Ascending aorta (tissue), 2 donors: ENCODE measurements around the gene APBB2. TPM values are rescaled to one million over a fixed set of nuclear protein-coding genes. Genes with fewer than 3 reads are reported as not detected.

Source experiments
- DNase-seq, 2 donors: peaks; one replicate each; pipeline ENCODE4 v3.0.0-alpha.2; 2019; ENCODE audit warnings: low spot score in 2 of 2
- H3K27ac ChIP-seq, 2 donors: fragments of 200-600 bp; sonication (generic); one replicate each; pipeline ENCODE4 v1.5.1; 2016 to 2017; ENCODE audit warnings: mild to moderate bottlenecking in 1 of 2
- H3K27me3 ChIP-seq: fragments of 200-600 bp; sonication (generic); one replicate; pipeline ENCODE4 v1.5.1; 2017
- H3K36me3 ChIP-seq, 2 donors: fragments of 200-600 bp; sonication (generic); one replicate each; pipeline ENCODE4 v1.5.1; 2016
- H3K4me1 ChIP-seq, 2 donors: fragments of 200-600 bp; sonication (generic); one replicate each; pipeline ENCODE4 v1.5.1; 2016 to 2017; ENCODE audit warnings: mild to moderate bottlenecking in 1 of 2
- H3K4me3 ChIP-seq, 2 donors: fragments of 200-600 bp; sonication (generic); one replicate each; pipeline ENCODE4 v1.5.1; 2016 to 2017; ENCODE audit warnings: mild to moderate bottlenecking in 1 of 2
- H3K9me3 ChIP-seq, 2 donors: fragments of 200-600 bp; sonication (generic); one replicate each; pipeline ENCODE4 v1.5.1; 2016
- intact Hi-C: fragments of 100-400 bp; cut with DNase I; formaldehyde crosslinking; loops from one replicate; pipeline ENCODE4 v1.15.1; 2023
- total RNA-seq: library from RNA; depleted of rRNA; stranded (reverse); fragments of >200 nt; gene quantifications from one replicate; pipeline ENCODE4 v1.1.0, GENCODE V29; 2016
- TF ChIP-seq, protein P1 (sequence below), 3 experiments: fragments of 200-600 bp in 2 of 3; fragments of 450-650 bp in 1 of 3; sonication (generic) in 2 of 3; IDR thresholded peaks; one replicate each; pipeline ENCODE4 v1.5.1; 2016 to 2019; ENCODE audit warnings: antibody characterized with exemption in 3 of 3, mild to moderate bottlenecking in 1 of 3, moderate library complexity in 1 of 3

APBB2 gene
- total RNA-seq, 1 donor from 2014 or later, result 51.4 TPM

- no peak overlapping the region for H3K27ac ChIP-seq
- no peak for DNase-seq
- no peak overlapping the region for H3K4me3 ChIP-seq
- H3K27me3 ChIP-seq, result no peaks in the 10 kb centered on the region
- no peaks in the 10 kb centered on the region for H3K9me3 ChIP-seq
- no peaks in the 10 kb centered on the region for H3K36me3 ChIP-seq
- TF ChIP-seq, protein P1, sequence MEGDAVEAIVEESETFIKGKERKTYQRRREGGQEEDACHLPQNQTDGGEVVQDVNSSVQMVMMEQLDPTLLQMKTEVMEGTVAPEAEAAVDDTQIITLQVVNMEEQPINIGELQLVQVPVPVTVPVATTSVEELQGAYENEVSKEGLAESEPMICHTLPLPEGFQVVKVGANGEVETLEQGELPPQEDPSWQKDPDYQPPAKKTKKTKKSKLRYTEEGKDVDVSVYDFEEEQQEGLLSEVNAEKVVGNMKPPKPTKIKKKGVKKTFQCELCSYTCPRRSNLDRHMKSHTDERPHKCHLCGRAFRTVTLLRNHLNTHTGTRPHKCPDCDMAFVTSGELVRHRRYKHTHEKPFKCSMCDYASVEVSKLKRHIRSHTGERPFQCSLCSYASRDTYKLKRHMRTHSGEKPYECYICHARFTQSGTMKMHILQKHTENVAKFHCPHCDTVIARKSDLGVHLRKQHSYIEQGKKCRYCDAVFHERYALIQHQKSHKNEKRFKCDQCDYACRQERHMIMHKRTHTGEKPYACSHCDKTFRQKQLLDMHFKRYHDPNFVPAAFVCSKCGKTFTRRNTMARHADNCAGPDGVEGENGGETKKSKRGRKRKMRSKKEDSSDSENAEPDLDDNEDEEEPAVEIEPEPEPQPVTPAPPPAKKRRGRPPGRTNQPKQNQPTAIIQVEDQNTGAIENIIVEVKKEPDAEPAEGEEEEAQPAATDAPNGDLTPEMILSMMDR (IDR thresholded peaks at IDR 0.05), result no peak
- H3K4me1 ChIP-seq, result peaks cover 0 to 34% of the 10 kb centered on the region in 2 donors
- intact Hi-C loops, result no loop called here
Measured at GRCh38 chr4:41132055-41132683, 82.2 kb downstream of the APBB2 start.

DNA sequence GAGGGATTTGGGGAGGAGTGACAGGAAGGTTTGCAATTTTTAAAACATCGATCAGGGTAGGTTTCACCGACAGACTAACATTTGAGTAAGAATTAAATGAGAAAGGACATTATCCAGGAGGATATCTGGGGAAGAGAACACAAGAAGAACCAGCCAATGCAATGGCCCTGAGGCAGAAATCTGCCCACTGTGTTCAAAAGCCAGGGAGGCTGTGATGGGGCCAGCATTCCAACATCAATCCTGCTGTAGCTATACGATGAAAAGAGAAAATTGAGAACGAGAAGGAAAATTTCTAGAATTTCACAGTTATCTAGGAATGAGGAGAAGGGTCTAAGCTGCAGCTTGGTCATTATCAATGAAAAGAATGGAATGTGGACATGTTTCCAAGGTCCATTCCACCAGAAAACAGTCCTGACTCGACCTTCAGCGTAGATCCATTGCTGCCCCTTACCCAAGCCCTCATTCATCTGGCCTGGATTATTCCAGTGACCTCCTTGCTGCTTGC lies 84.4 kb downstream of the APBB2 start:
- Histone ChIP-seq H3K36me3 (no peaks in the 10 kb centered on the region), H3K9me3 (no peaks in the 10 kb centered on the region), H3K27me3 (no peaks in the 10 kb centered on the region), H3K27ac (no peak overlapping the region), H3K4me1 (peaks cover 0 to 34% of the 10 kb centered on the region in 2 donors), H3K4me3 (no peak overlapping the region)
- DNase-seq, result no peak
- intact Hi-C loops, result no loop called here
- TF ChIP-seq, protein P1 (IDR thresholded peaks at IDR 0.05), result no peak

GRCh38 chr4:41129128-41129754 lies 85.1 kb downstream of the APBB2 start:
- no peak for DNase-seq
- Histone ChIP-seq H3K9me3 (no peaks in the 10 kb centered on the region), H3K27ac (no peak overlapping the region), H3K4me1 (peaks cover 0 to 35% of the 10 kb centered on the region in 2 donors), H3K36me3 (no peaks in the 10 kb centered on the region), H3K4me3 (no peak overlapping the region), H3K27me3 (no peaks in the 10 kb centered on the region)
- intact Hi-C loops, result no loop called here
- TF ChIP-seq, protein P1 (IDR thresholded peaks at IDR 0.05), result no peak

- no peak overlapping the region for H3K4me3 ChIP-seq
- DNase-seq, result no peak
- no peak overlapping the region for H3K27ac ChIP-seq
- H3K36me3 ChIP-seq, result no peaks in the 10 kb centered on the region
- H3K4me1 ChIP-seq, result peaks cover 0 to 24% of the 10 kb centered on the region in 2 donors
- intact Hi-C loops, result no loop called here
- no peaks in the 10 kb centered on the region for H3K9me3 ChIP-seq
- TF ChIP-seq, protein P1 (IDR thresholded peaks at IDR 0.05), result no peak
- no peaks in the 10 kb centered on the region for H3K27me3 ChIP-seq
Measured at GRCh38 chr4:41125558-41126311, 88.6 kb downstream of the APBB2 start.

- no peak for DNase-seq
- Histone ChIP-seq H3K27me3 (no peaks in the 10 kb centered on the region), H3K4me3 (no peak overlapping the region), H3K9me3 (no peaks in the 10 kb centered on the region), H3K36me3 (no peaks in the 10 kb centered on the region), H3K27ac (no peak overlapping the region), H3K4me1 (peaks cover 3 to 30% of the 10 kb centered on the region in 2 donors)
- intact Hi-C loops, result no loop called here
- TF ChIP-seq, protein P1 (IDR thresholded peaks at IDR 0.05), result no peak
Measured at GRCh38 chr4:41124916-41125548, 89.3 kb downstream of the APBB2 start.
